Activated T-cell treated with anti-CD3 and anti-CD28 coated beads for 1 hour (primary cell): ENCODE measurements around the gene CDC6.

Experiments used
- DNase-seq: peaks from one replicate; pipeline ENCODE4 v3.0.0-alpha.2; 2020; ENCODE audit warnings: low read depth

Gene CDC6

GRCh38 chr17:40352237-40352778 lies 64.6 kb downstream of the CDC6 start:
- DNase-seq, result no peak

DNA sequence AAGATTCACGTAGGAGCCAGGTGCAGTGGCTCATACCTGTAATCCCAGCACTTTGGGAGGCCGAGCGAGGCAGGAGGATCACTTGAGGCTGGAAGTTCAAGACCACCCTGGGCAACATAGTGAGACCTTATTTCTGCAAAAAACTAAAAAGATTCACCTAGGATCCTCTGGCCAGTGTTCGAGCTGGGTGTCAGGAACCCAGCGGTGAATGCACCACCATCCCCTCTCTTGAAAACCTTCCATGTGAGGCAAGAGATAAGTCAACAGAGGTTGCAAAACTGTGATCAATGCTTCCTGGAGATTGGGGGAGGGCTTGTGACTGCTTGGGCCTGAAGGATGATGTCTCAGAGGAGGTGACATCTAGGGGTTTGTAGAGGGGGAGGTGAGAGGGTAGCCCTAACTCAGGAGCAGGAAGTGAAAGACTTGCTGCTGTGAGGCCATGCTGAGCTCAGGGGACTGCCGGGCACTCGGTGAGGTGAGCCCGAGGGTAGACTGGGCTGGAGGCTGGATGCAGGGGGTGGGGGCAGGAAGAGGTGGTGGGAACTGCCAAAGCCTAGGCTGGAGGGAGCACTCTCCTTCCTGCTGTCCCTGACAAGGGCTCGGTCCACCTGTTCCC lies 65.2 kb downstream of the CDC6 start:
- DNase-seq, result no peak
